Measurements from ENCODE around the gene HOGA1.
"Not testable (repeated sequence)": the region's sequence is repeated elsewhere in the genome, so short reads cannot be mapped to it uniquely, and the experiment has no call there.

Gene HOGA1

GRCh38 chr10:97584060-97584797, at the start of gene HOGA1:
Gene HOGA1, plus strand, starts transcription at chr10:97584389. Its CDS starts 315 bp downstream, at chr10:97584704.
- DNase-seq = peak; percentile 84

- no peak for DNase-seq
These were observed 49.3 kb upstream of the HOGA1 start for GRCh38 chr10:97534746-97535367.

- no peak for DNase-seq
These were observed 46.9 kb upstream of the HOGA1 start for GRCh38 chr10:97537186-97537869.

- DNase-seq = no peak
These were observed 45.8 kb upstream of the HOGA1 start for GRCh38 chr10:97538411-97538810.

- DNase-seq = no peak
These were observed 45.4 kb upstream of the HOGA1 start for GRCh38 chr10:97538839-97539238.

- DNase-seq = peak; percentile 59
These were observed 44.5 kb upstream of the HOGA1 start for GRCh38 chr10:97539523-97540200.

- DNase-seq = no peak
These were observed 43.3 kb upstream of the HOGA1 start for GRCh38 chr10:97540669-97541500.

GRCh38 chr10:97542169-97543024, 41.8 kb upstream of the HOGA1 start:
- peak; percentile 92 for DNase-seq

GRCh38 chr10:97543025-97543546, 41.1 kb upstream of the HOGA1 start:
- DNase-seq = peak; percentile 83

GRCh38 chr10:97546456-97547270, 37.5 kb upstream of the HOGA1 start:
- no peak for DNase-seq

- no peak for DNase-seq
These were observed 37.0 kb upstream of the HOGA1 start for GRCh38 chr10:97547271-97547600.

GRCh38 chr10:97547962-97548361, 36.2 kb upstream of the HOGA1 start:
- peak; percentile 64 for DNase-seq

- DNase-seq = peak; percentile 57
These were observed 35.2 kb upstream of the HOGA1 start for GRCh38 chr10:97548828-97549455.

GRCh38 chr10:97549587-97550322, 34.4 kb upstream of the HOGA1 start:
- DNase-seq = peak; percentile 71

GRCh38 chr10:97550336-97551149, 33.6 kb upstream of the HOGA1 start:
- DNase-seq = no peak

GRCh38 chr10:97551271-97551670, 32.9 kb upstream of the HOGA1 start:
- DNase-seq = no peak

- DNase-seq = peak; percentile 77
These were observed 30.6 kb upstream of the HOGA1 start for GRCh38 chr10:97553575-97554031.

- not testable (repeated sequence) for DNase-seq
These were observed 29.9 kb upstream of the HOGA1 start for GRCh38 chr10:97554336-97554735.
